ENCODE data around the gene BMPER.

Gene BMPER

DNA sequence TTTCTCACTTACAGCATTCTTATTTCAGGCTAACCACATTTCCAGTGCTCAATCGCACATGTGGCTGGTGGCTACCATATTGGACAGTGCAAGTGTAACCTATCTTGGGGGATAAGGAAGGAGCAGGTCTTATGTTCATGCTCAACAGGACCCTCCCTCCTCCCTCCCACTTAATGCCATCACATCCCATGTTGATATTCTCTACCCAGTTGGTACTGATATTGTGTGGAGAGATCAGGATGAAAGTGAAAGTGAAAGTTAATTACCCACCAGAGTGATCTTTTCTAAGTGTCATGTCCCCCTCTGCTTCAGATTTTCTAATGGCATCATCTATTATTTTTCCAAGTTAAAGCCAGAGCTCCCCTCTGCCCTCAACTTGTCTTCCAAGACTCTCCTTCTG is 91.6 kb downstream of the BMPER start (continued):
- TF ChIP-seq REST (tag by site-specific recombination; IDR thresholded peaks at IDR 0.05) (no peak), KLF1 (tag by site-specific recombination; IDR thresholded peaks at IDR 0.05) (no peak), BCL11B (tag by site-specific recombination; IDR thresholded peaks at IDR 0.05; ENCODE audit: low read depth) (no peak), ZNF704 (tag by site-specific recombination; IDR thresholded peaks at IDR 0.05) (no peak)
- TF ChIP-seq, protein P1, sequence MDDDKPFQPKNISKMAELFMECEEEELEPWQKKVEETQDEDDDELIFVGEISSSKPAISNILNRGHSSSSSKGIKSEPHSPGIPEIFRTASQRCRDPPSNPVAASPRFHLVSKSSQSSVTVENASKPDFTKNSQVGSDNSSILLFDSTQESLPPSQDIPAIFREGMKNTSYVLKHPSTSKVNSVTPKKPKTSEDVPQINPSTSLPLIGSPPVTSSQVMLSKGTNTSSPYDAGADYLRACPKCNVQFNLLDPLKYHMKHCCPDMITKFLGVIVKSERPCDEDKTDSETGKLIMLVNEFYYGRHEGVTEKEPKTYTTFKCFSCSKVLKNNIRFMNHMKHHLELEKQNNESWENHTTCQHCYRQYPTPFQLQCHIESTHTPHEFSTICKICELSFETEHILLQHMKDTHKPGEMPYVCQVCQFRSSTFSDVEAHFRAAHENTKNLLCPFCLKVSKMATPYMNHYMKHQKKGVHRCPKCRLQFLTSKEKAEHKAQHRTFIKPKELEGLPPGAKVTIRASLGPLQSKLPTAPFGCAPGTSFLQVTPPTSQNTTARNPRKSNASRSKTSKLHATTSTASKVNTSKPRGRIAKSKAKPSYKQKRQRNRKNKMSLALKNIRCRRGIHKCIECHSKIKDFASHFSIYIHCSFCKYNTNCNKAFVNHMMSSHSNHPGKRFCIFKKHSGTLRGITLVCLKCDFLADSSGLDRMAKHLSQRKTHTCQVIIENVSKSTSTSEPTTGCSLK (tag by site-specific recombination; IDR thresholded peaks at IDR 0.05) = no peak

- no peak overlapping the region for H3K4me3 ChIP-seq (ENCODE audit: low read depth, low read length)
- H3K27ac ChIP-seq (ENCODE audit: extremely low read depth, low read depth, low read length) = no peak overlapping the region
- H3K9me3 ChIP-seq (ENCODE audit: control insufficient read depth, insufficient read depth, low read depth, low read length) = no peaks in the 10 kb centered on the region
- TF ChIP-seq ZNF610 (tag by site-specific recombination; IDR thresholded peaks at IDR 0.05; ENCODE audit: borderline replicate concordance) (no peak), PRDM10 (tag by site-specific recombination; IDR thresholded peaks at IDR 0.05) (no peak), SP7 (tag by site-specific recombination; IDR thresholded peaks at IDR 0.05) (no peak), HOXD13 (CRISPR knock-in tag; IDR thresholded peaks at IDR 0.05; ENCODE audit: borderline replicate concordance) (no peak), ZBTB44 (tag by site-specific recombination; IDR thresholded peaks at IDR 0.05) (no peak), IKZF3 (tag by site-specific recombination; IDR thresholded peaks at IDR 0.05) (no peak), ZNF664 (tag by site-specific recombination; IDR thresholded peaks at IDR 0.05) (no peak), ZNF837 (tag by site-specific recombination; IDR thresholded peaks at IDR 0.05) (no peak)
- TF ChIP-seq, protein P2, sequence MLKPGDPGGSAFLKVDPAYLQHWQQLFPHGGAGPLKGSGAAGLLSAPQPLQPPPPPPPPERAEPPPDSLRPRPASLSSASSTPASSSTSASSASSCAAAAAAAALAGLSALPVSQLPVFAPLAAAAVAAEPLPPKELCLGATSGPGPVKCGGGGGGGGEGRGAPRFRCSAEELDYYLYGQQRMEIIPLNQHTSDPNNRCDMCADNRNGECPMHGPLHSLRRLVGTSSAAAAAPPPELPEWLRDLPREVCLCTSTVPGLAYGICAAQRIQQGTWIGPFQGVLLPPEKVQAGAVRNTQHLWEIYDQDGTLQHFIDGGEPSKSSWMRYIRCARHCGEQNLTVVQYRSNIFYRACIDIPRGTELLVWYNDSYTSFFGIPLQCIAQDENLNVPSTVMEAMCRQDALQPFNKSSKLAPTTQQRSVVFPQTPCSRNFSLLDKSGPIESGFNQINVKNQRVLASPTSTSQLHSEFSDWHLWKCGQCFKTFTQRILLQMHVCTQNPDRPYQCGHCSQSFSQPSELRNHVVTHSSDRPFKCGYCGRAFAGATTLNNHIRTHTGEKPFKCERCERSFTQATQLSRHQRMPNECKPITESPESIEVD (tag by site-specific recombination; IDR thresholded peaks at IDR 0.05) = no peak
- no peaks in the 10 kb centered on the region for H3K4me1 ChIP-seq (ENCODE audit: control insufficient read depth, insufficient read depth, low read length)
- H3K36me3 ChIP-seq (ENCODE audit: control insufficient read depth in 2 of 2, insufficient read depth in 1 of 2, low read length in 2 of 2) = no peaks in the 10 kb centered on the region
- ChIA-PET CTCF (interaction anchor here (0.7 to 1.2 kb wide), 3 partner anchors 15 to 25 kb away, joined by 3 to 4 read pairs (median 4); no protein-coding TSS in a partner anchor), POLR2A (no interaction called here)
These were observed 93.1 kb downstream of the BMPER start for GRCh38 chr7:33998476-33998875.
